Vagina (tissue), 2 donors: ENCODE measurements around the gene DFFA. TPM values are rescaled to one million over a fixed set of nuclear protein-coding genes. Genes with fewer than 3 reads are reported as not detected.

Experiments used
- DNase-seq, 2 donors: peaks; one replicate each; pipeline ENCODE4 v3.0.0-alpha.2; 2017; ENCODE audit errors: extremely low spot score in 2 of 2
- H3K27ac ChIP-seq: fragments of 200-600 bp; sonication (generic); one replicate; pipeline ENCODE4 v1.5.1; 2019
- H3K27me3 ChIP-seq: fragments of 200-600 bp; sonication (generic); one replicate; pipeline ENCODE4 v1.5.1; 2019
- H3K36me3 ChIP-seq, 2 donors: fragments of 200-600 bp; sonication (generic); one replicate each; pipeline ENCODE4 v1.5.1; 2017 to 2019
- H3K4me1 ChIP-seq: fragments of 200-600 bp; sonication (generic); one replicate; pipeline ENCODE4 v1.5.1; 2019
- H3K4me3 ChIP-seq, 2 donors: fragments of 200-600 bp; sonication (generic); 1 replicate in 1 of 2; 2 replicates in 1 of 2; pipeline ENCODE4 v1.5.1; 2016 to 2019
- H3K9me3 ChIP-seq: fragments of 200-600 bp; sonication (generic); one replicate; pipeline ENCODE4 v1.5.1; 2019
- POLR2A ChIP-seq, 2 donors: fragments of 450-650 bp; IDR thresholded peaks; one replicate each; pipeline ENCODE4 v1.6.1; 2017; ENCODE audit warnings: antibody characterized with exemption in 2 of 2, mild to moderate bottlenecking in 2 of 2, moderate library complexity in 2 of 2
- POLR2AphosphoS5 ChIP-seq, 2 donors: sonication (generic); formaldehyde crosslinking; IDR thresholded peaks; one replicate each; pipeline ENCODE4 v1.9.0; 2017; ENCODE audit warnings: antibody characterized with exemption in 2 of 2, mild to moderate bottlenecking in 2 of 2, low read depth in 1 of 2; ENCODE audit not compliant: insufficient read depth in 1 of 2
- intact Hi-C: fragments of 100-400 bp; cut with DNase I; formaldehyde crosslinking; loops from one replicate; pipeline ENCODE4 v1.15.1; 2023
- total RNA-seq: library from RNA; depleted of rRNA; stranded (reverse); fragments of >200 nt; gene quantifications from one replicate; pipeline ENCODE4 v1.2.3, GENCODE V29; 2016
- TF ChIP-seq, protein P1 (sequence below), 3 experiments: fragments of 450-650 bp in 2 of 3; fragments of 200-600 bp in 1 of 3; sonication (generic) in 1 of 3; IDR thresholded peaks; one replicate each; pipeline ENCODE4 v1.5.1; 2017 to 2019; ENCODE audit warnings: antibody characterized with exemption in 3 of 3, mild to moderate bottlenecking in 2 of 3, moderate library complexity in 2 of 3

Gene DFFA
- total RNA-seq, 1 donor from 2014 or later, result 16.2 TPM

GRCh38 chr1:10489291-10490055, 17.1 kb upstream of the DFFA start:
- no peak for TF ChIP-seq POLR2AphosphoS5 (IDR thresholded peaks at IDR 0.05; ENCODE audit: insufficient read depth in 1 of 2, low read depth in 1 of 2)
- TF ChIP-seq, protein P1, sequence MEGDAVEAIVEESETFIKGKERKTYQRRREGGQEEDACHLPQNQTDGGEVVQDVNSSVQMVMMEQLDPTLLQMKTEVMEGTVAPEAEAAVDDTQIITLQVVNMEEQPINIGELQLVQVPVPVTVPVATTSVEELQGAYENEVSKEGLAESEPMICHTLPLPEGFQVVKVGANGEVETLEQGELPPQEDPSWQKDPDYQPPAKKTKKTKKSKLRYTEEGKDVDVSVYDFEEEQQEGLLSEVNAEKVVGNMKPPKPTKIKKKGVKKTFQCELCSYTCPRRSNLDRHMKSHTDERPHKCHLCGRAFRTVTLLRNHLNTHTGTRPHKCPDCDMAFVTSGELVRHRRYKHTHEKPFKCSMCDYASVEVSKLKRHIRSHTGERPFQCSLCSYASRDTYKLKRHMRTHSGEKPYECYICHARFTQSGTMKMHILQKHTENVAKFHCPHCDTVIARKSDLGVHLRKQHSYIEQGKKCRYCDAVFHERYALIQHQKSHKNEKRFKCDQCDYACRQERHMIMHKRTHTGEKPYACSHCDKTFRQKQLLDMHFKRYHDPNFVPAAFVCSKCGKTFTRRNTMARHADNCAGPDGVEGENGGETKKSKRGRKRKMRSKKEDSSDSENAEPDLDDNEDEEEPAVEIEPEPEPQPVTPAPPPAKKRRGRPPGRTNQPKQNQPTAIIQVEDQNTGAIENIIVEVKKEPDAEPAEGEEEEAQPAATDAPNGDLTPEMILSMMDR (IDR thresholded peaks at IDR 0.05), result no peak
- no peak for TF ChIP-seq POLR2A (IDR thresholded peaks at IDR 0.05)
- intact Hi-C loops, result no loop called here
- Histone ChIP-seq H3K9me3 (no peaks in the 10 kb centered on the region), H3K27me3 (no peaks in the 10 kb centered on the region), H3K27ac (no peak overlapping the region), H3K36me3 (no peaks in the 10 kb centered on the region), H3K4me3 (no peak overlapping the region), H3K4me1 (peaks cover 4% of the 10 kb centered on the region)
- DNase-seq, result no peak

GRCh38 chr1:10484521-10484920, 12.2 kb upstream of the DFFA start:
- Histone ChIP-seq H3K9me3 (no peaks in the 10 kb centered on the region), H3K27me3 (no peaks in the 10 kb centered on the region)
- no peak for TF ChIP-seq POLR2A (IDR thresholded peaks at IDR 0.05)

DNA sequence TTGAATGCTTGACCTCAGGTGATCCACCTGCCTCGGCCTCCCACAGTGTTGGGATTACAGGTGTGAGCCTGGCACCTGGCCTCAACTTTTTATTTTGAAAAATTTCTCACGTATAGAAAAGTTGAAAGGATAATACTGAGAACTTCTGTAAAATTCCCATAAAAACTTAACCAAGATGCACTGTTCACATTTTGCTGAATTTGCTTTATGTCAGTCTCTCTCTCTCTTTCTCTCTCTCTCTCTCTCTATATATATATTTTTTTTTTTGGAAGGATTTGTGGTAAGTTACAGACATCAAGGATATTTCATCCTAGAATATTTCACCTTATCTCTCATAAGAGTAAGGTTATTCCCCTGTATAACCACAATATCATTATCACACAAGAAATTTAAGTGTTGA, 8.3 kb upstream of the DFFA start:
- Histone ChIP-seq H3K27ac (no peak overlapping the region), H3K27me3 (no peaks in the 10 kb centered on the region), H3K9me3 (no peaks in the 10 kb centered on the region), H3K36me3 (no peaks in the 10 kb centered on the region), H3K4me1 (peaks cover 5% of the 10 kb centered on the region), H3K4me3 (no peak overlapping the region)
- intact Hi-C loops, result no loop called here
- no peak for DNase-seq
- TF ChIP-seq POLR2AphosphoS5 (IDR thresholded peaks at IDR 0.05; ENCODE audit: insufficient read depth in 1 of 2, low read depth in 1 of 2) (no peak), POLR2A (IDR thresholded peaks at IDR 0.05) (no peak)
- TF ChIP-seq, protein P1 (IDR thresholded peaks at IDR 0.05), result no peak

More at GRCh38 chr1:10484521-10484920, 12.2 kb upstream of the DFFA start:
- no peaks in the 10 kb centered on the region for H3K4me1 ChIP-seq
- no peak for DNase-seq
- H3K4me3 ChIP-seq, result no peak overlapping the region
- no peaks in the 10 kb centered on the region for H3K36me3 ChIP-seq
- intact Hi-C loops, result no loop called here
- H3K27ac ChIP-seq, result no peak overlapping the region

DNA sequence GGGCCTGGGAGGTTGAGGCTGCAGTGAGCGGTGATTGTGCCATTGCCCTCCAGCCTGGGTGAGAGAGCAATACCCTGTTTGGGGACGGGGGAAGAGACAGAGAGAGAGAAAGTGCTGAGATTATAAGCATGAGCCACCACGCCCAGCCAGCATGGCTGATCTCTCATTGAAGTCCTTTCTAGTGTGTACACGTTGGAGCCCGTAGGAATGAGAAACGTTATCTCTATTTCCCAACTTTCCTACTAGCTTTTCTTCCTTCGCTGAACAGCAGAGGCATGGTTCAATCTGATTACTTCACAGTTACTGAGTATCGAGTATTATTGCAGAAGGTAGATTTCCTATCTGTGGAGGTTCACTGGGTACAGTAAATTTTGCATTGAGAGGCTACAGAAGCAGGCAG, 7.0 kb upstream of the DFFA start:
- Histone ChIP-seq H3K27ac (no peak overlapping the region), H3K4me3 (no peak overlapping the region), H3K36me3 (no peaks in the 10 kb centered on the region), H3K27me3 (no peaks in the 10 kb centered on the region), H3K4me1 (peaks cover 14% of the 10 kb centered on the region), H3K9me3 (no peaks in the 10 kb centered on the region)
- DNase-seq, result no peak
- TF ChIP-seq, protein P1 (IDR thresholded peaks at IDR 0.05), result no peak
- TF ChIP-seq POLR2A (IDR thresholded peaks at IDR 0.05) (no peak), POLR2AphosphoS5 (IDR thresholded peaks at IDR 0.05; ENCODE audit: insufficient read depth in 1 of 2, low read depth in 1 of 2) (no peak)
- intact Hi-C loops, result no loop called here

DNA sequence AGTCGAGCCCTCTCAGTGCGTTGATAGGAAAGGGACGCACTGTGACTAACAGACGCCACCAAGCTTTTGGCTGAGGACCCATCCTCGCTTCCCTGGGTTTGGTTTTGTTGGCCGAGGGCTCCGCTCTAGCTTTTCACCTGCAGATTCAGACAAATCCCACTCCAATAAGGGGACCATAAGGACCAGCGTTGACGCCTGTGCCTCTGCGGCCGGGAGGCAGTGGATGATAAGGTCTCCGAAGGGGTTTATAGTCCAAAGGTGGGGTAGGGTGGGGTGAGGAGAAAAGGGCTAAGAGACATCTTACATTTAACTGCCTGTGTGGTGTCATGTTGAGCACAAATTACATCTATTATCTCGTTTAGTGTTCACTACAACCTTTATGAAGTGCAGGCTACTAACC, 3.2 kb upstream of the DFFA start:
- peak overlapping the region; percentile 87 for H3K27ac ChIP-seq
- no peak for TF ChIP-seq POLR2AphosphoS5 (IDR thresholded peaks at IDR 0.05; ENCODE audit: insufficient read depth in 1 of 2, low read depth in 1 of 2)
- TF ChIP-seq, protein P1 (IDR thresholded peaks at IDR 0.05), result no peak
- TF ChIP-seq POLR2A (IDR thresholded peaks at IDR 0.05), result no peak

More for the DNA sequence above, 3.2 kb upstream of the DFFA start:
- DNase-seq, result no peak
- H3K36me3 ChIP-seq, result no peaks in the 10 kb centered on the region
- H3K4me3 ChIP-seq, result peak overlapping the region; percentile 91 to 98
- peaks cover 28% of the 10 kb centered on the region for H3K4me1 ChIP-seq
- no peaks in the 10 kb centered on the region for H3K9me3 ChIP-seq
- no peaks in the 10 kb centered on the region for H3K27me3 ChIP-seq
- intact Hi-C loops, result no loop called here
